Measurements from ENCODE around the gene ICAM4. TPM values are rescaled to one million over a fixed set of nuclear protein-coding genes. Genes with fewer than 3 reads are reported as not detected.

Gene ICAM4
- polyA plus RNA-seq, 1 donor from 2014 or later = not detected

- H2AFZ ChIP-seq (ENCODE audit: low read depth, low read length) = no peak overlapping the region
- no peaks in the 10 kb centered on the region for H3K79me2 ChIP-seq (replicated peaks; ENCODE audit: insufficient read depth, low read length)
- H3K36me3 ChIP-seq (ENCODE audit: insufficient read depth, low read length) = no peaks in the 10 kb centered on the region
- no peaks in the 10 kb centered on the region for H3K9me3 ChIP-seq (ENCODE audit: low read length)
- H3K4me2 ChIP-seq (ENCODE audit: low read length) = no peak overlapping the region
- no peaks in the 10 kb centered on the region for H3K27me3 ChIP-seq (ENCODE audit: insufficient read depth, low read depth, low read length)
- no peak for TF ChIP-seq EP300 (conservative IDR thresholded peaks at IDR 0.05; ENCODE audit: poor library complexity, severe bottlenecking)
- TF ChIP-seq MXI1 (conservative IDR thresholded peaks at IDR 0.05; ENCODE audit: poor library complexity, severe bottlenecking) = no peak
- no peak for TF ChIP-seq TAF1 (IDR thresholded peaks at IDR 0.05; ENCODE audit: low read depth)
- no peak for TF ChIP-seq SMC3 (conservative IDR thresholded peaks at IDR 0.05; ENCODE audit: poor library complexity)
- no peak for TF ChIP-seq POLR2AphosphoS5 (IDR thresholded peaks at IDR 0.05)
- TF ChIP-seq, protein P1, sequence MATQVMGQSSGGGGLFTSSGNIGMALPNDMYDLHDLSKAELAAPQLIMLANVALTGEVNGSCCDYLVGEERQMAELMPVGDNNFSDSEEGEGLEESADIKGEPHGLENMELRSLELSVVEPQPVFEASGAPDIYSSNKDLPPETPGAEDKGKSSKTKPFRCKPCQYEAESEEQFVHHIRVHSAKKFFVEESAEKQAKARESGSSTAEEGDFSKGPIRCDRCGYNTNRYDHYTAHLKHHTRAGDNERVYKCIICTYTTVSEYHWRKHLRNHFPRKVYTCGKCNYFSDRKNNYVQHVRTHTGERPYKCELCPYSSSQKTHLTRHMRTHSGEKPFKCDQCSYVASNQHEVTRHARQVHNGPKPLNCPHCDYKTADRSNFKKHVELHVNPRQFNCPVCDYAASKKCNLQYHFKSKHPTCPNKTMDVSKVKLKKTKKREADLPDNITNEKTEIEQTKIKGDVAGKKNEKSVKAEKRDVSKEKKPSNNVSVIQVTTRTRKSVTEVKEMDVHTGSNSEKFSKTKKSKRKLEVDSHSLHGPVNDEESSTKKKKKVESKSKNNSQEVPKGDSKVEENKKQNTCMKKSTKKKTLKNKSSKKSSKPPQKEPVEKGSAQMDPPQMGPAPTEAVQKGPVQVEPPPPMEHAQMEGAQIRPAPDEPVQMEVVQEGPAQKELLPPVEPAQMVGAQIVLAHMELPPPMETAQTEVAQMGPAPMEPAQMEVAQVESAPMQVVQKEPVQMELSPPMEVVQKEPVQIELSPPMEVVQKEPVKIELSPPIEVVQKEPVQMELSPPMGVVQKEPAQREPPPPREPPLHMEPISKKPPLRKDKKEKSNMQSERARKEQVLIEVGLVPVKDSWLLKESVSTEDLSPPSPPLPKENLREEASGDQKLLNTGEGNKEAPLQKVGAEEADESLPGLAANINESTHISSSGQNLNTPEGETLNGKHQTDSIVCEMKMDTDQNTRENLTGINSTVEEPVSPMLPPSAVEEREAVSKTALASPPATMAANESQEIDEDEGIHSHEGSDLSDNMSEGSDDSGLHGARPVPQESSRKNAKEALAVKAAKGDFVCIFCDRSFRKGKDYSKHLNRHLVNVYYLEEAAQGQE (IDR thresholded peaks at IDR 0.05; ENCODE audit: borderline replicate concordance) = no peak
- TF ChIP-seq EZH2 (IDR thresholded peaks at IDR 0.05; ENCODE audit: borderline replicate concordance, insufficient read depth, low read length, poor library complexity, severe bottlenecking) = no peak
- TF ChIP-seq CTCF (IDR thresholded peaks at IDR 0.05; ENCODE audit: poor library complexity, severe bottlenecking) = no peak
- no peaks in the 10 kb centered on the region for H4K20me1 ChIP-seq (ENCODE audit: insufficient read depth)
- no peak overlapping the region for H3K4me3 ChIP-seq (ENCODE audit: low read length)
- no peak overlapping the region for H3K27ac ChIP-seq (ENCODE audit: low read length)
- H3K9me2 ChIP-seq (ENCODE audit: insufficient read depth, low read length) = no peaks in the 10 kb centered on the region
- H3K9ac ChIP-seq (ENCODE audit: low read length) = no peak overlapping the region
- no peaks in the 10 kb centered on the region for H3F3A ChIP-seq (ENCODE audit: insufficient read depth, low read length, poor library complexity, severe bottlenecking)
Measured at GRCh38 chr19:10317045-10317856, 30.5 kb downstream of the ICAM4 start.

GRCh38 chr19:10317857-10318462, 31.2 kb downstream of the ICAM4 start:
- Histone ChIP-seq H3K9ac (ENCODE audit: low read length) (no peak overlapping the region), H3K9me3 (ENCODE audit: low read length) (no peaks in the 10 kb centered on the region), H3K27ac (ENCODE audit: low read length) (no peak overlapping the region), H3K36me3 (ENCODE audit: insufficient read depth, low read length) (no peaks in the 10 kb centered on the region), H3F3A (ENCODE audit: insufficient read depth, low read length, poor library complexity, severe bottlenecking) (no peaks in the 10 kb centered on the region), H2AFZ (ENCODE audit: low read depth, low read length) (no peak overlapping the region), H3K4me2 (ENCODE audit: low read length) (no peak overlapping the region), H3K79me2 (replicated peaks; ENCODE audit: insufficient read depth, low read length) (no peaks in the 10 kb centered on the region), H3K9me2 (ENCODE audit: insufficient read depth, low read length) (no peaks in the 10 kb centered on the region), H4K20me1 (ENCODE audit: insufficient read depth) (no peaks in the 10 kb centered on the region), H3K27me3 (ENCODE audit: insufficient read depth, low read depth, low read length) (no peaks in the 10 kb centered on the region), H3K4me3 (ENCODE audit: low read length) (no peak overlapping the region)
- TF ChIP-seq EZH2 (IDR thresholded peaks at IDR 0.05; ENCODE audit: borderline replicate concordance, insufficient read depth, low read length, poor library complexity, severe bottlenecking) (no peak), EP300 (conservative IDR thresholded peaks at IDR 0.05; ENCODE audit: poor library complexity, severe bottlenecking) (no peak), SMC3 (conservative IDR thresholded peaks at IDR 0.05; ENCODE audit: poor library complexity) (no peak)

Data from neural cell (in vitro differentiated cells).